Measurements from ENCODE around the gene CWC25. TPM values are rescaled to one million over a fixed set of nuclear protein-coding genes. Genes with fewer than 3 reads are reported as not detected.

The CWC25 gene
- total and polyA plus RNA-seq, 12 donors, result 7.7 to 22.6 (median 9.1) TPM

- no peak for DNase-seq
- peaks cover 30 to 81% (median 72%) of the 10 kb centered on the region in 9 donors for H3K4me1 ChIP-seq
- no peak for ATAC-seq
Measured at GRCh38 chr17:38872027-38872511, 46.9 kb upstream of the CWC25 start.

GRCh38 chr17:38871247-38872015, 46.3 kb upstream of the CWC25 start:
- ATAC-seq, result peak in 1 of 8 donors; percentile 4
- peak in 1 of 2 donors; percentile 69 for DNase-seq
- Histone ChIP-seq H3K4me3 (peak overlapping the region; percentile 75 to 99 (median 94)), H3K36me3 (peaks cover 0 to 21% (median 0%) of the 10 kb centered on the region in 9 donors), H3K27ac (peak overlapping the region in 9 of 10 donors; percentile 93 to 99 (median 96)), H3K4me1 (peaks cover 30 to 75% (median 66%) of the 10 kb centered on the region in 9 donors), H3K27me3 (no peaks in the 10 kb centered on the region), H3K9me3 (no peaks in the 10 kb centered on the region)
- intact Hi-C loops (cut with DNase I), result loop anchor here in 7 of 10 donors (2.0 to 10.0 kb wide), 7 partner anchors 36 to 283 kb away; partner anchors contain the start of genes PLXDC1 (in 3 of the 7) and FBXO47 (in 2 of the 7)
- 32 to 36% methylated on average over 11 of the region's 11 CpGs for WGBS, 2 donors
- TF ChIP-seq, protein P1, sequence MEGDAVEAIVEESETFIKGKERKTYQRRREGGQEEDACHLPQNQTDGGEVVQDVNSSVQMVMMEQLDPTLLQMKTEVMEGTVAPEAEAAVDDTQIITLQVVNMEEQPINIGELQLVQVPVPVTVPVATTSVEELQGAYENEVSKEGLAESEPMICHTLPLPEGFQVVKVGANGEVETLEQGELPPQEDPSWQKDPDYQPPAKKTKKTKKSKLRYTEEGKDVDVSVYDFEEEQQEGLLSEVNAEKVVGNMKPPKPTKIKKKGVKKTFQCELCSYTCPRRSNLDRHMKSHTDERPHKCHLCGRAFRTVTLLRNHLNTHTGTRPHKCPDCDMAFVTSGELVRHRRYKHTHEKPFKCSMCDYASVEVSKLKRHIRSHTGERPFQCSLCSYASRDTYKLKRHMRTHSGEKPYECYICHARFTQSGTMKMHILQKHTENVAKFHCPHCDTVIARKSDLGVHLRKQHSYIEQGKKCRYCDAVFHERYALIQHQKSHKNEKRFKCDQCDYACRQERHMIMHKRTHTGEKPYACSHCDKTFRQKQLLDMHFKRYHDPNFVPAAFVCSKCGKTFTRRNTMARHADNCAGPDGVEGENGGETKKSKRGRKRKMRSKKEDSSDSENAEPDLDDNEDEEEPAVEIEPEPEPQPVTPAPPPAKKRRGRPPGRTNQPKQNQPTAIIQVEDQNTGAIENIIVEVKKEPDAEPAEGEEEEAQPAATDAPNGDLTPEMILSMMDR (IDR thresholded peaks at IDR 0.05), result peak in 2 of 9 donors; percentile 15 to 29

More at GRCh38 chr17:38872027-38872511, 46.9 kb upstream of the CWC25 start:
- intact Hi-C loops (cut with DNase I), result loop anchor here in 7 of 10 donors (5.0 to 10.0 kb wide), 6 partner anchors 35 to 283 kb away; partner anchors contain the start of genes PLXDC1 (in 3 of the 7) and FBXO47 (in 2 of the 7)
- peak overlapping the region in 9 of 10 donors; percentile 93 to 99 (median 96) for H3K27ac ChIP-seq
- TF ChIP-seq, protein P1 (IDR thresholded peaks at IDR 0.05), result no peak
- WGBS, 2 donors, result 25 to 29% methylated on average over 5 of the region's 5 CpGs
- H3K4me3 ChIP-seq, result peak overlapping the region in 9 of 10 donors; percentile 76 to 99 (median 96)
- H3K9me3 ChIP-seq, result no peaks in the 10 kb centered on the region
- H3K36me3 ChIP-seq, result peaks cover 0 to 27% (median 0%) of the 10 kb centered on the region in 9 donors
- H3K27me3 ChIP-seq, result no peaks in the 10 kb centered on the region

- peaks cover 0 to 19% (median 0%) of the 10 kb centered on the region in 9 donors for H3K36me3 ChIP-seq
- no peaks in the 10 kb centered on the region for H3K9me3 ChIP-seq
- H3K4me3 ChIP-seq, result peak overlapping the region; percentile 75 to 99 (median 94)
- WGBS, 2 donors, result 1% methylated on average over 47 to 51 of the region's 56 CpGs
- peaks cover 27 to 66% (median 57%) of the 10 kb centered on the region in 9 donors for H3K4me1 ChIP-seq
- H3K27ac ChIP-seq, result peak overlapping the region; percentile 85 to 99 (median 95)
- ATAC-seq (peak; percentile 49 to 71 (median 67)), DNase-seq (peak; percentile 74 to 76)
- intact Hi-C loops (cut with DNase I), result loop anchor here in 7 of 10 donors (2.0 to 10.0 kb wide), 7 partner anchors 37 to 284 kb away; partner anchors contain the start of genes PLXDC1 (in 3 of the 7) and FBXO47 (in 2 of the 7)
- TF ChIP-seq, protein P1 (IDR thresholded peaks at IDR 0.05), result no peak
- no peaks in the 10 kb centered on the region for H3K27me3 ChIP-seq
Measured at GRCh38 chr17:38870259-38871165, 45.4 kb upstream of the CWC25 start.

Data from heart right ventricle (tissue), 16 donors.